Activated CD4-positive, alpha-beta T cell treated with anti-CD3 and anti-CD28 coated beads, Interleukin-2, amount 50 U/mL, for 4 hours (primary cell): Measurements from ENCODE around the gene POP7.
A peak's percentile ranks its signal among the peaks of the same experiment; 100 is the strongest.
"Not testable (repeated sequence)": the region's sequence is repeated elsewhere in the genome, so short reads cannot be mapped to it uniquely, and the experiment has no call there.

Experiments used
- DNase-seq, 2 experiments: peaks; one replicate each; pipeline ENCODE4 v3.0.0-alpha.2; 2020

Gene POP7

DNA sequence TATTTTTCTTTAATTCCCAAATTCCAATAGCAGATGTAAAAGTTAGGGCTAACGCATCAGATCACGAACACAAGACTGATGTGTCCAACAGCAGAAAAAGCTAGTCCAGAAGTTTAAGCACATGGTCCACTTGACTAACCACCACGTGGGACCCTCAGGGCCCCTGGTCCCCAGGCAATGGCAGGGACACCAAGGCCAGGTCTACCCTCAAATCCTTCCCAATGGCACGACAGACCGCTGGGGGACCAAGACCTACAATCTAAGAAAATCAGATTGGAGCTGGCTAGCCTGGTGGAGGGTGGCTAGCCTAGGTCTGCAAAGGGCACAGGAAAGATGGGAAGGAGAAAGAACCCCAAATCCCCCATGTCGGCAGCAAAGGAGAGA lies 13.4 kb upstream of the POP7 start:
- no peak for DNase-seq

- no peak for DNase-seq
Measured at GRCh38 chr7:100693312-100694097, 12.4 kb upstream of the POP7 start.

DNA sequence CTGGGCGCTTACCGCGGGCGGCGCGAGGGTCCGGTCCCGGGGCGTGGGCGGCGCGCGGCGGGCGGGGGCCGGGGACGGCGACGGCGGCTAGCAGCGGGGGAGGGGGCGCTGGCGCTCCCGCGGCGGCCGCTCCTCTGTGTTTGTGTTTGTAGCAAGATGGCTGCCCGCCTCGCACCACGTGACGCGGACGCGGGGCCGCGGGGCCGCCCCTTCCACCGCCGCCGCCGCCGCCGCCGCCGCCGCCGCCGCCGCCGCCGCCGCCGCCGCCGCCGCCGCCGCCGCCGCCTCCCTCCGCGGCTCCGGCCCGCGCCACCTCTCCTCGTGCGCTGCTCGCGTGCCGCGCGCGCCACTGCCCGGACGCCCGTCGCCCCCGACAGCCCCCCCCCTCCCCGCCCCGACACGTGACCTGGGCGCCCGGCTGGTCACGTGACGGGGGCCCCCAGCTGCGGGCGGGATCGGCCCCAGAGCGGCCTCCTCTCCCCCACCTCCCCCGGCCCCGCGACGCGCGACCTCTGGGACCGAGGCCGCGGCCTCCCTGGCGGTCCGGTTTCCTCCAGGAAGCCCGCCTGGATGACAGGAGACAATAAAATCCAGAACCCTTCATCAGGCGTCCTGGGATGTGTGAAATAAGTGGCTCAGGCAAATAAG lies 11.7 kb upstream of the POP7 start, which contains the start of gene GIGYF1:
Gene GIGYF1 (minus strand): TSS at position 153 of the 648 bp plus-strand sequence. CDS start 6,012 bp downstream, outside the sequence.
- DNase-seq: peak; percentile 56 to 57

- no peak for DNase-seq
Measured at GRCh38 chr7:100696123-100696521, 9.8 kb upstream of the POP7 start.

- no peak for DNase-seq
Measured at GRCh38 chr7:100699018-100699417, 6.9 kb upstream of the POP7 start.

GRCh38 chr7:100701089-100701488 lies 4.8 kb upstream of the POP7 start:
- not testable (repeated sequence) for DNase-seq

DNA sequence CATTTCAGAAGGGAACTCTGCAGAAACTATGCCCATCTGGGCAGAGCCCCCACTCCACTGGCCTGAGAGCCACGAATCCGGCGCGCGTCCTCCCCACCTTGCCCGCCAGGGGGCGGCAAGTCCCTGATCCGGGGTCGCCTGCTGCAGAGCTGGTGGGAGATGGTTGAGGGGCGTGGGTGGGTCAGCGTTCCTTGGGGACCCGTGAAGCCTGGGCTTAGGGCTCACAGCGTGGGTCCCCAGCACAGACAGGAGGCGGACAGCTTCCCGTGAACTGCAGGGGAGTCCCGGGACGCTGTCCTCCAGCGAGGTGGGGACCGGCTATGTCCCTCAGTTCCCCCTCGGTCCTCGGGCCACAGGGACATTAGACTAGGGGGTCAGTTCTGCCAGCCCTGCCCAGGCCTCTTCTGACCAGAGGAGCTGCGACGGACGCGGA lies 585 bp upstream of the POP7 start:
- peak; percentile 66 to 74 for DNase-seq

DNA sequence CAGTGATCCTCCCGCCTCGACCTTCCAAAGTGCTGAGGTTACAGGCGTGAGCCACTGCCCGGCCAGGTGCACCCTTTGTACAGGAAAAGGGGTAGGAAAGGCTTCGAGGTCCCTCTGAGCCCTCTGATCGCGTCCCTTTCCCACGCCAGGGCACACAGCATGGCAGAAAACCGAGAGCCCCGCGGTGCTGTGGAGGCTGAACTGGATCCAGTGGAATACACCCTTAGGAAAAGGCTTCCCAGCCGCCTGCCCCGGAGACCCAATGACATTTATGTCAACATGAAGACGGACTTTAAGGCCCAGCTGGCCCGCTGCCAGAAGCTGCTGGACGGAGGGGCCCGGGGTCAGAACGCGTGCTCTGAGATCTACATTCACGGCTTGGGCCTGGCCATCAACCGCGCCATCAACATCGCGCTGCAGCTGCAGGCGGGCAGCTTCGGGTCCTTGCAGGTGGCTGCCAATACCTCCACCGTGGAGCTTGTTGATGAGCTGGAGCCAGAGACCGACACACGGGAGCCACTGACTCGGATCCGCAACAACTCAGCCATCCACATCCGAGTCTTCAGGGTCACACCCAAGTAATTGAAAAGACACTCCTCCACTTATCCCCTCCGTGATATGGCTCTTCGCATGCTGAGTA lies 871 bp downstream of the POP7 start:
- DNase-seq: no peak

DNA sequence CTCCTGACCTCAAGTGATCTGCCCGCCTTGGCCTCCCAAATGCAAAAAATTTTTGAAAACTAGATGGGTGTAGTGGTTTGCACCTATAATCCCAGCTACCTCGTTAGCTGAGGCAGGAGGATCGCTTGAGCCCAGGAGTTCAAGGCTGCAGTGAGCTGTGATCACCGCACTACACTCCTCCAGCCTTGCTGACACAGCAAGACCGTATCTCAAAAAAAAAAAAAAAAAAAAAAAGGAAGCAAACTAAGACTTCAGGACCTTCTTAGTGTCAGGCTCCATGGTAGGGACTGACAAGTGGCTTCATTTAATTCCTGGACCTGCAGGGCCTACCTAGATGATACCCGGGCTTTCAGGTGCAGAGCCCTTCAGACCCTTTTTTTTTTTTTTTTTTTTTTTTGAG lies 2.5 kb downstream of the POP7 start:
- DNase-seq: no peak

DNA sequence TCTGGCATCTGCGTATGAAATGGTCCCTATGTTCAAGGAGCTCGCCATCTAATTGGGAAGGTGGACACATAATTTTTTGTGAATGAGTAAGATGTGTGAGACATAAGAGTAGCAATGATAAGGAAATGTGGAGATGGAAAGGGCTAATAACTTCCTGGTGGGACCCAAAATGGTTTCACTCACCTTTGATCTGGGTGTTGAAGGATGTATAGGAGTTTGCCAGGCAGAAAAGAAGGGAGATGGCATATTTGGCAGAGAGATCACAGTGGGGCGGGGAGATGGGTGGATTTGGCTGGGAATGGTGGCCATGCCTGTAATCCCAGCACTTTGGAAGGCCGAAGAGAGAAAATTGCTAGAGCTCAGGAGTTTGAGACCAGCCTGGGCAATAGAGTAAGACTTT lies 4.5 kb downstream of the POP7 start:
- DNase-seq: no peak

- no peak for DNase-seq
Measured at GRCh38 chr7:100711369-100711768, 5.4 kb downstream of the POP7 start.

GRCh38 chr7:100714725-100715124 lies 8.8 kb downstream of the POP7 start:
- DNase-seq: no peak

DNA sequence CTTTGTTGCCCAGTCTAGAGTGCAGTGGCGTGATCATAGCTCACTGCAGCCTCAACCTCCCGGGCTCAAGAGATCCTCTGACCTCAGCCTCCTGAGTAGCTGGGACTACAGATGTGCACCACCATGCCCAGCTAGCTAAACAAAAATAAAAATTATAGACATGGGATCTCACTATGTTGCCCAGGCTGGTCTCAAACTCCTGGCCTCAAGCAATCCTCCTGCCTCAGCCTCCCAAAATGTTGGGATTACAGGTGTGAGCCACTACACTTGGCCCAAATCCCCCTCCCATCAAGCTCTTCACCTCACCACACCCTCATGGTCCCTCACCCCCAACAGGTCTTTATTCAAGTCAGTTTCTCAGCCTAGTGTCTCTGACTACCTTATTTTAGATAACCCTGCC lies 11.2 kb downstream of the POP7 start:
- DNase-seq: not testable (repeated sequence)

GRCh38 chr7:100719523-100720278 lies 13.8 kb downstream of the POP7 start:
- no peak for DNase-seq

GRCh38 chr7:100720279-100720670 lies 14.4 kb downstream of the POP7 start, which contains the start of gene EPO:
EPO (plus strand) TSS chr7:100720468; CDS start chr7:100720981, 513 bp downstream.
- DNase-seq: no peak

- DNase-seq: no peak
Measured at GRCh38 chr7:100720671-100721504, 15.0 kb downstream of the POP7 start.

GRCh38 chr7:100721505-100721812 lies 15.5 kb downstream of the POP7 start:
- no peak for DNase-seq

DNA sequence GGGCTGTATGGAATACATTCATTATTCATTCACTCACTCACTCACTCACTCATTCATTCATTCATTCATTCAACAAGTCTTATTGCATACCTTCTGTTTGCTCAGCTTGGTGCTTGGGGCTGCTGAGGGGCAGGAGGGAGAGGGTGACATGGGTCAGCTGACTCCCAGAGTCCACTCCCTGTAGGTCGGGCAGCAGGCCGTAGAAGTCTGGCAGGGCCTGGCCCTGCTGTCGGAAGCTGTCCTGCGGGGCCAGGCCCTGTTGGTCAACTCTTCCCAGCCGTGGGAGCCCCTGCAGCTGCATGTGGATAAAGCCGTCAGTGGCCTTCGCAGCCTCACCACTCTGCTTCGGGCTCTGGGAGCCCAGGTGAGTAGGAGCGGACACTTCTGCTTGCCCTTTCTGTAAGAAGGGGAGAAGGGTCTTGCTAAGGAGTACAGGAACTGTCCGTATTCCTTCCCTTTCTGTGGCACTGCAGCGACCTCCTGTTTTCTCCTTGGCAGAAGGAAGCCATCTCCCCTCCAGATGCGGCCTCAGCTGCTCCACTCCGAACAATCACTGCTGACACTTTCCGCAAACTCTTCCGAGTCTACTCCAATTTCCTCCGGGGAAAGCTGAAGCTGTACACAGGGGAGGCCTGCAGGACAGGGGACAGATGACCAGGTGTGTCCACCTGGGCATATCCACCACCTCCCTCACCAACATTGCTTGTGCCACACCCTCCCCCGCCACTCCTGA lies 16.7 kb downstream of the POP7 start:
- DNase-seq: no peak

GRCh38 chr7:100723732-100724275 lies 17.9 kb downstream of the POP7 start:
- no peak for DNase-seq

DNA sequence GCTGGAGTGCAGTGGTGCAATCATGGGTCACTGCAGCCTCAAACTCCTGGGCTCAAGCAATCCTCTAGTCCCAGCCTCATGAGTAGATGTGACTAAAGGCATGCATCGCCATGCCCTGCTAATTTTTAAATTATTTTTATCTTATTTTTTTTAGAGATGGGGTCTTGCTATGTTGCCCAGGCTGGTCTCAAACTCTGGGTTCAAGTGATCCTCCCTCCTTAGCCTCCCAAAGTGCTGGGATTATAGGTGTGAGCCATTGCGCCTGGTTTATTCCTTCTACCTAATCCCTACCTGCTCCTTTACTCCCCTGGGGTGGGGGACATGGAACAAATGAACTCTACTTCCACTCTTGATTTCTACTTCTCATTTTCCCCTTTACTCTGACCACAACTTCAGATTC lies 18.4 kb downstream of the POP7 start:
- DNase-seq: not testable (repeated sequence)
